ENCODE results near the gene NUP50.

NUP50 gene

GRCh38 chr22:45196926-45197605, 33.3 kb downstream of the NUP50 start:
- no peak for DNase-seq

- DNase-seq = no peak
Measured at GRCh38 chr22:45197606-45198462, 34.1 kb downstream of the NUP50 start.

- no peak for DNase-seq
Measured at GRCh38 chr22:45198463-45198795, 34.7 kb downstream of the NUP50 start.

DNA sequence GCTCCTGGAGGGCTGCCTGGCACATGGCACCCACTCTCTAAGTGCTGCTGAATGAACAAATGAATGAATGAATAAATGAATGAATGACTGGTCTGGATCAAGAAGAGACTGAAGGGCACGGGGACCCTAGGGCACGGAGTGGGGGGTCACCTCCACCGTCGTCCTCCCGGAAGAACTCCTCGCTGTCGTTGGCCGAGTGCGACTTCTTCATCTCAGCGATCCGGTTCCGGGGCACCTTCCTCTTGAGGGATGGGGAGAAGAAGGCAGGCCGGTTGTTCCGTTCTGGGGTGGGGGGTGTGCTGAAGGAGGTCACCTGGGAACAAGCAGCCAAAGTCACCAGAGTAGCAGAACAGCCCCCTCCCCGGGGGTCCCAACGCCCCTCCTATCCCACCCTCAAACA, 36.0 kb downstream of the NUP50 start:
- DNase-seq = no peak

- no peak for DNase-seq
Measured at GRCh38 chr22:45200230-45200629, 36.5 kb downstream of the NUP50 start.

GRCh38 chr22:45200860-45201511, 37.3 kb downstream of the NUP50 start:
- DNase-seq = no peak

- no peak for DNase-seq
Measured at GRCh38 chr22:45201678-45202332, 38.1 kb downstream of the NUP50 start.

- no peak for DNase-seq
Measured at GRCh38 chr22:45202333-45203149, 38.8 kb downstream of the NUP50 start.

DNA sequence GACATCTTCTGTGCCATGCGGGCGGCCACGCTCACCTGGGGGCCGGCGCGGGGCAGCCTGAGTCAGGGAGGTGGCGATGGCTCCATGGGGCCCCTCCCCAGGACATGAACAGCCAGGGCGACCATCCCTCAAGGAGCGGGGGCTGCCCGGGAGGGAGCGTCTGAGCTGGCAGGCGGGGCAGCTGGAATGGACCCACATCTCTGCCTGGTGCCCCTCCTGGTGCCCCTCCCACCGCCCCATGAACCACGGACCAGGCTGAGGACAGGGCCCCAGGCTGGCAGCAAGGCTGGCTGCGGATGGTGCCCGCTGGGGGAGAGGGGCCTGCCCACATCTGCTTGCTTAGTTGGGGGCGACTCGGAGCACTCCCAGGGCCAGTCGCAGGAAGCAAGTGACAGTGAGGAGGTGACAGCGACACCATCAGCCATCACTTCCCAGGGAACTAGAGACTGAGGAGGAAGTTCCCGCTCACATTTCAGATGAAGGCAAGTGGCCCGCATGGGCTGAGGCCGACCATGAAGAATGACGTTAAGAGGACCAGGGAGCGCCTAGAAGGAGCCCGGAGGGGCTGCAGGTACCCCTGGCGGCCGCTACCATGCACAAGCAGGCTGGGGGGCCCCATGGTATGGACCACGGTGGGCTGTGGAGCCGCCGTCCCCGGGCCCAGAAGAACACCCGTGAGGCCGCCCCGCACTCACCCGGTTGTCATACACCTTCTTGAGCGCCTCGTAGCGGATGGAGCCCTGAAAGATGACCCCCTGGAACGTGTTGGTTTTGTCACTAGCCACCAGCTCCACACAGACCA, 39.6 kb downstream of the NUP50 start:
- DNase-seq = no peak

DNA sequence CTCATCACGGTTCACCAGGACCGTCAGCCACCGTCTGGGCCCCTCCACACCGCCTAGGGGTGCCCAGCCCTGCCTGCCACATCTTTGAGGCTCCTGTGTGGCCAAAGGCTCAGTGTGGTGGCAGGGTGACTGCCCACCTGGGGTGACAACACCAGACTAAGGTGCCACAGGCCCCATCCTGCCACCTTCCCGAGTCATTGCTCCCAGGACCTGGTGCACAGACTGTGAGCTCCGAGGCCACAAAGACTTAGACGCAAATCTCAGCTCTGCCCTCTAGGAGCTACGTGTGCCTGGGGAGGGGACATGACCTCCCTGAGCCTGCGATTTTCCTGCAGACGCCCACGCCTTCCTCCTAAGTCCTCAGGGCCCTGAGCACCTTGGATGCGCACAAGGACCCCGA, 40.5 kb downstream of the NUP50 start:
- DNase-seq = no peak

GRCh38 chr22:45204819-45205218, 41.1 kb downstream of the NUP50 start:
- DNase-seq = no peak

DNA sequence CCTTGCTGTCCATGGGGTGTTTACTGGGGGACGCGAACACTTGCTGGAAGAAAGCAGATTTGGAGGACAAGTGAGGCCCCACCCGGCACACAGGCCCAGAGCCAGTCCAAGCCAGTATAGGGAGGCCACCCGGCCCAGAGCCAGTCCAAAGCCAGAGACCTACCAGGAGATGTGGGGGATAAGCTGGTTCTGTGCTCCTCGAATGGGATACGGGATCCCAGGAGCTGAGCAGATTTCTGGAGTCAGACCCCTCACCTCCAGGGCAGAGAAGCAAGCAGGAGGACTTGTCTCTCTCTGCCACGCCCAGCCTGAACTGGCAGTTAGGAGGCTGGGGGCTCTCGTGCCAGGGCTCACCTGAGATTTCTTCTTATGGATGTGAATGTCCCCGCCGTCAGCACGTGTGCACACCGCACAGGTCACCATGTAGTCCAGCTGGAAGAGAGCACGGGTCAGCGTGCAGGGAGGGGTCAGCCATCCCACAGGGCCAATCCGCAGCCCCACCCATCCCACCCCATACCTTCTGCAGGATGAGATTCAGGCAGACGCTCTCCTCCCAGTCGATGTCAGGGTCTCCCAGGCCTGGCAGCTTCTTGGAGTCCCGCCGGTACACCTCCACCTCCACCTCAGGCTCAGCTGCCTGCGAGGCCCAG, 41.7 kb downstream of the NUP50 start:
- no peak for DNase-seq

DNA sequence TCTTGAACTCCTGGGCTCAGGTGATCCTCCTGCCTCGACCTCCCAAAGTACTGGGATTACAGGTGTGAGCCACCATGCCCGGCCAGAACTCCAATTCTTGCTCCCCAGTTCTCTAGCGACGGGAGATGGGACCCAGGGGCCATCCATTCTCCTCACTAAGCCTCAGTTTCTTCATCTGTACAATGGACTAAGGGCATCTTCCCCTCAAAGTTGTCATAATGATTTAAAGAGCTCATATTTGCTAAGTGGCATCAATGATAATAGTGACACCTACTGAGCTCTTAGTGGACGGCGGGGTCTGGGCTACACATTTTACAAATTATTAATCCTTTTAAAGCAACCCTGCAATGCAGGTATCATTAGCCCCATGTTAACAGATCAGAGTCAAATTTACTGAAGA, 42.5 kb downstream of the NUP50 start:
- no peak for DNase-seq

- no peak for DNase-seq
Measured at GRCh38 chr22:45207533-45207932, 43.8 kb downstream of the NUP50 start.

- no peak for DNase-seq
Measured at GRCh38 chr22:45207981-45208664, 44.4 kb downstream of the NUP50 start.

DNA sequence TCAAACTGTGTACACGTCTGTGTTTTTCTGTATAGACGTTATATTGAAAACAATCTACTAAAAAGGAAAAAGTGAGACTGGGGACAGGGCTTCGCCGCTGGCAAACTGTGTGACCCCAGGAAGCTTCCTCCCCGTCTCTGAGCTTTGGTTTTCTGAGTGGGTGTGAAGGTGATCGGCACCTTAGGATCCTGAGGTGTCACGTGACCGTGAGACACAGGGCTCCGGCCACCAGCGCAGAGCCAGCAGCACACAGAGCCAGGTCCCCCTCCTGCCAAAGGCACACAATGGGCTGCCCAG, 44.9 kb downstream of the NUP50 start:
- no peak for DNase-seq

- DNase-seq = no peak
Measured at GRCh38 chr22:45208993-45209838, 45.5 kb downstream of the NUP50 start.

DNA sequence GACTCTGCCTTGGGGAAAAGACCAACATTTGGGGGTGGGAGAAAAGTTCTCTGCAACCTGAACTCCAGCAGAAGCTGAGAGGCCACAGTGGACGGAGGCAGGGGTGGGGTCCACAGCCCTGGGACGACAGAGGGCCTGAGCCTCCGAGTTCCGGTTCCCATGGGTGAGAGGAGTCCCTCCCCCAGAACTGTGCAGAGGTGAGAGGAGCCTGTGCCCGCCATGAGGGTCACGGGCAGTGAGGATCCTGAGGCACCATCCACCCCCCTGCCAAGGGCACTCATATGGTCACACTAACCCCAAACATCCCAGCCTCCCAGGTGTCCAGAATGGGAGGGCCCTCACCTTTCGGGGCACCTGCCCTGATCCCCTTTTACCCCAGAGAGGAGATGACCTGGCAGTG, 46.4 kb downstream of the NUP50 start:
- DNase-seq = no peak

DNA sequence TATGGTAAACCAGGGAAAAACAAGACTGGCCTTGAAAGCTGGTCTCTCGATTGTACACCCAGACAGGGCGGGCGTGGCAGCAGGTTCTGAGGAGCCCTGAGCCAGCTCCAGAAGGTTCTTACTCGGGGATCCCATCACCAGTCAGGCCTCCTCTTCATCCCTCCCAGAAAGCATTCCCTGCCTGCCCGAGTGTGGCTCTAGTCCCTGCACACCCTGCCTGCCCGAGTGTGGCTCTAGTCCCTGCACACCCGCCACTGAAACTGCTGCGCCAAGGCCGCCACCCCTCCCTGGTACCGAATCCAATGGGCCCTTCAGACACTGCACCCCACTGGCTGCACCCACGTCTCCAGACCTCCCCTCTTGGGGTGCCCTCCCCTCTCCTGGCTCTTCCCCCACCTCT, 46.9 kb downstream of the NUP50 start:
- DNase-seq = no peak

DNA sequence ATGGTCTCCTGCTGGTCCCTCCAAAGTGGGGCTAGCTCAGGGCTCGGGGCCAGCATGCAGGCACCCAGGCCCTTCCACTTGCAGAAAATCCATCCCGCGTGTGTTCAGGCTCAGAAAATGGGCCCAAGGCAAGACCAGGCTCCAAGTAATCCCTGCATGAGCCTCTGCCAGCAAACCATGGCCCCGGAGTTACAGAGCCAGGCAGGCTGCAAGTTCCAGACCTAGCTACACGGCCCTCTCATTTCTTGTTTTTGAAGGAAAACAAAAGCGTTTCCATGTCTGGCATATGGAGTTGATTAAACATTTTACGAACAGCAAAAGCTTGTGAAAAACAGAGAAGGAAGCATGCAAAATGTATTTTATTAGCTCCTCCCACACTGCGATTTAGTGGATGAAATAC, 47.3 kb downstream of the NUP50 start:
- no peak for DNase-seq

All from DMS153 (cell line).